ENCODE measurements around the gene DNAJC9.
A peak's percentile ranks its signal among the peaks of the same experiment; 100 is the strongest.
"Not testable (repeated sequence)": the region's sequence is repeated elsewhere in the genome, so short reads cannot be mapped to it uniquely, and the experiment has no call there.

DNAJC9 gene, protein sequence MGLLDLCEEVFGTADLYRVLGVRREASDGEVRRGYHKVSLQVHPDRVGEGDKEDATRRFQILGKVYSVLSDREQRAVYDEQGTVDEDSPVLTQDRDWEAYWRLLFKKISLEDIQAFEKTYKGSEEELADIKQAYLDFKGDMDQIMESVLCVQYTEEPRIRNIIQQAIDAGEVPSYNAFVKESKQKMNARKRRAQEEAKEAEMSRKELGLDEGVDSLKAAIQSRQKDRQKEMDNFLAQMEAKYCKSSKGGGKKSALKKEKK

DNA sequence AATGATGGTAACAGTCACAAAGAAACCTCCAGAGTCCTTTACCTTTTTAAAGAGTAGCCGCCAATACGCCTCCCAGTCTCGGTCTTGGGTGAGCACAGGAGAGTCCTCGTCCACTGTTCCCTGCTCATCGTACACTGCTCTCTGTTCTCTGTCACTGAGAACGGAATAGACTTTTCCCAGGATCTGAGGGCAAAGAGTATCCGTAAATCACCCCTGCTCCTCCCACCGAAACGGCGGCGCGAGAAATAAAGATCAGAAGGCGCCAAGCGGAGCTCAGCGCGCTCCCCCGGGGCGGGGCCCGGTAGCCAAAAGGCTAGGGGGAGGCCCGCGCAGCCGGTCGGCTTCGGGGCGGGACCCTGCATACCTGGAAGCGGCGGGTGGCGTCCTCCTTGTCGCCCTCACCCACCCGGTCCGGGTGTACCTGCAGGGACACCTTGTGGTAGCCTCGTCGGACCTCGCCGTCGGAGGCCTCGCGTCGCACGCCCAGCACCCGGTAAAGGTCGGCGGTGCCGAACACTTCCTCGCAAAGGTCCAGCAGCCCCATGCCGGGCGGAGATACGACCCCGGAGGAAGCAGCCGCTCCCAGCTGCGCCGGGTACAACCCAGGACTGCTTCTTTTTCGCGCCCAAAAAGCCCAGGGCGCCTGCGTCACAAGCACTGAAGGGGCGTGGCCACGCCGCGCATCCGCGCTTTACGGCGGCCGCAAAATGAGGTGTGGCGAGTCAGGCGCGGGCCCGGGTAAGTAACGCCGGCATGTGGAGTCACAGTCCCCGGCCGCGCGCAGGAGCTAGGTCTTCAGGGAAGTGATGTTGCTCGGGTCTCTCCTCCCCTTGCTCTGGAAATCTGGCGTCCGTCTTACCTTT, at the start of gene DNAJC9:
TSS of gene DNAJC9 (minus strand) at position 610 of the 863 bp plus-strand sequence. CDS start at position 544, 66 bp downstream.
- peak; percentile 96 for DNase-seq (ENCODE audit: low spot score)

DNA sequence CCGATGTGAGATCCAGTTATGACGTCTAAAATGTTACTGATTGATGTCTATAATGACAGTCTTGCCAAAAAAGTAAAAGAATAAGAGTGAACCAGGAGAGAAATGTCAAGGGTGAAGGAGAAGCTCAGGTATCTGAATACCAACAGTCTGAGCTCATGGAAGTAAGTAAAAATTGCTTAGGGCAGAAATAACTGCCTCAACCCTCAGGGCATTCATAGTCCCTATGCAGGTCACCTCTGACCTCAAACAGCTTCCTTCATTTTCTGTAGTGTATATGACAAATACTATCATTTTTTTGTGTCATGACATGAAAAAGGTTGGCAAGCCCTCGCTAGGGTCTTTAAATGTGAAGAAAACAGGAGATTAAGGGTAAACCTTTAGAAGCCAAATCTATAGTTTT, 46.4 kb upstream of the DNAJC9 start:
- DNase-seq (ENCODE audit: low spot score): no peak

DNA sequence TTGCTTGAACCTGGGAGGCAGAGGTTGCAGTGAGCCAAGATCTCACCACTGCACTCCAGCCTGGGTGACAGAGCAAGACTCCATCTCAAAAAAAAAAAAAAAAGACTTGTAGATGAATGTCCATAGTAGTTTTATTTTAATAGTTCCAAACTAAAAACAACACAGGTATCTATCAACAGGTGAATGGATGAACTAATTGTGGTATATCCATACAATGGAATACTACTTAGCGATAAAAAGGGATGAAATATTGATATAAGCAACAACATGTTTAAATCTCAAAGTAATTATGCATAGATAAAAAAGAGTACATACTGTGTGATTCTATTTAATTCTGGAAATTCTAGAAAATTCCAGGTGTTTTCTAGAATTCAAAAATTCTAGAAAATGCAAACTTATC, 42.9 kb upstream of the DNAJC9 start:
- DNase-seq (ENCODE audit: low spot score): no peak

DNA sequence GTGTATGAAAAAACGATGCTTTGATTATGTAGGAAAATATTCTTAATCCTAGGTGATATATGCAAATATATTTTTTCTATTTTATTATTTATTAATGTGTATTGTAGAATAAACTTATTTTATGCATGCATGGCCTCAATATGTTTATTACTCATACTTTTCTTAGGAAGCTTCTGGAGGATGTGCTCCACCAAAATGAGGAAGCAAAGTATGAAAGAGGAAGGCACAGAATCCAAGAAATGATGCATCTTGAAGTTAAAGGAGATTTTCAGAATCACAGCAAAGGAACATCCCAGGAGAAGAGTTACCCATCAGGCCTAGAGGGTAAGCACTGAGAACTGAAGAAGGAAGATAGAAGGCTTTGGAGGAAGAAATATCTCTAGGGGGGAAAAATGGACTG, 40.4 kb upstream of the DNAJC9 start:
- no peak for DNase-seq (ENCODE audit: low spot score)

DNA sequence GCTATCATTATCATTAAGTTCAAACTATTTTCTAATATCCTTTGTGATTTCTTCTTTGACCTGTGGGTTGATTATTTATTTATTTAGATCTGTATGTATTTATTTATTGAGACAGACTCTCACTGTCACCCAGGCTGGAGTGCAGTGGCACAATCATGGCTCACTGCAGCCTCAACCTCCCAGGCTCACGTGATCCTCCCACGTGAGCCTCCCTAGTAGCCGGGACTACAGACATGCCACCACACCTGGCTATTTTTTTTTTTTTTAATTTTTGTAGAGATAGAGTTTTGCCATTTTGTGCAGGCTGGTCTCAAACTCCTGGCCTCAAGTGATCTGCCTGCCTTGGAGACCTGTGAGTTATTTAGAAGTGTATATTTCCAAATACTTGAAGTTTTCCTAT, 34.0 kb upstream of the DNAJC9 start:
- DNase-seq (ENCODE audit: low spot score): no peak

DNA sequence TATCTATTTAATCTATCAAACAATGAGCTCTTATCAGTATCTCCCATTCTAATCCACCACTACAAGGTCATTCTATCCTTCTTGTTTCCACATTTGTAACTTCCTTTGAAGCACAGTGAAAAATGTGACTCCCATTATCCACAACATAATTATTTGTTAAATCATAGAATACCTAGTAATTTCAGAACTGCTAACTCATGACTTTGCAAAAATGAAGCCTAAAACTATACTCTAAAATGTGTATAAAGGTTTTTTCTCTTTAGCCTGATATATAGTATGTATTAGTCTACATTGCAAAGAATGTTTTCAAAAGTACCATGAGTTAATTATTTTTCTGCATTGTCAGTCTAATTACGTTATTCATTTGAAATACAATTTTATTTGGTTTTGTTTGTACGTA, 17.4 kb upstream of the DNAJC9 start:
- DNase-seq (ENCODE audit: low spot score): no peak

DNA sequence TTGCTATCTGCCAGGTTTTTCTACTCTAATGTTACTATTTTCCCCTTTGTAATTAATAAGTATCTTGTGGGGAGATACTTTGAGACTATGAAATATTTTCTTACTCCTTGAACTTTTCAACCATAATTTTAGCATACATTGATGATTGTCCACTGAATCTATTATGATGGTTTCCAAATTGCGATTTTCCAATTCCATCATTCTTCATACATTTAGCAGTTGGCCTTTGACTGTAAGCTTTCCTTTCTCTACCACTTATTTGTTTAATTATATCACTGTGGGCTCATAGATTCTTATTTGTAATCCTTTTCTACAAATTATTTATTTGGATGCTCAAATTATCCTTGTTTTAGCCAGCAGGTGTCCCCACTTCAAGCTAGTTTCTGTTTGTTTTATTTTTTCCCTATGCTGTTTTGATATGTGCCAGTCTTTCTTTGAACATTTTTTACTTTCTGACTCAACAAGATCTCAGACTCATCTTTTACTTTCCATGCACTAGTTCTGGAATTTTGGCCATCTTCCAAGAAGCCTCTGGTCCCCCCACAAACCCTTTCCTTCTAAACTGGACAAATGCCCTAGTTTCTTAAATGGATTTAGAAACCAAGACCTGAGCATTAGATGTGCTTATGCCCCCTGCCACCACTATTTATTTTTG, 16.8 kb upstream of the DNAJC9 start:
- DNase-seq (ENCODE audit: low spot score): peak; percentile 27

DNA sequence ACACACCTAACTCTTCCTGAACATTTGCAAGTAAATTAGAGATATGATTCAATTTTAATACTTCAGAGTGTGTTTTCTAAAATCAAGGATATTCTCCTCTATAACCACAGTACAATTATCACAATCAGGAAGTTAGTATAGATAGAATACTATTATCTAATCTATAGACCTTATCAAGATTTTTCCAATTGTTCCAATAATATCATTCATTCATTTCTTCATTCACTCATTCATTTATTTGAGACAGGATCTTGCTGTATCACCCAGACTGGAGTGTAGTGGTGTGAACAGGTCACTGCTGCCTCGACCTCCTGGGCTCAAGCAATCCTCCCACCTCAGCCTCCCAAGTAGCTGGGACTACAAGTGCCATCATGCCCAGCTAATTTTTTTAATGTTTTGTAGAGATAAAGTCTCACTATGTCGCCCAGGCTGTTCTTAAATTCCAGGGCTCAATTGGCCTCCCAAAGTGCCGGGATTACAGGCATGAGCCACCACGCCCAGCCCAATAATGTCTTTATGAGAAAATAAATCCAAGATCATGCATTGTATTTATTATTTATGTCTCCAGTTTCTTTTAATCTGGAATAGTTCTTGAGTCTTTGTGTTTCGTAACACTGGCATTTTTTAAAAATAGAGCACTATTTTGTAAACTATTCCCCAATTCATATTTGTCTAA, 16.0 kb upstream of the DNAJC9 start:
- DNase-seq (ENCODE audit: low spot score): no peak

DNA sequence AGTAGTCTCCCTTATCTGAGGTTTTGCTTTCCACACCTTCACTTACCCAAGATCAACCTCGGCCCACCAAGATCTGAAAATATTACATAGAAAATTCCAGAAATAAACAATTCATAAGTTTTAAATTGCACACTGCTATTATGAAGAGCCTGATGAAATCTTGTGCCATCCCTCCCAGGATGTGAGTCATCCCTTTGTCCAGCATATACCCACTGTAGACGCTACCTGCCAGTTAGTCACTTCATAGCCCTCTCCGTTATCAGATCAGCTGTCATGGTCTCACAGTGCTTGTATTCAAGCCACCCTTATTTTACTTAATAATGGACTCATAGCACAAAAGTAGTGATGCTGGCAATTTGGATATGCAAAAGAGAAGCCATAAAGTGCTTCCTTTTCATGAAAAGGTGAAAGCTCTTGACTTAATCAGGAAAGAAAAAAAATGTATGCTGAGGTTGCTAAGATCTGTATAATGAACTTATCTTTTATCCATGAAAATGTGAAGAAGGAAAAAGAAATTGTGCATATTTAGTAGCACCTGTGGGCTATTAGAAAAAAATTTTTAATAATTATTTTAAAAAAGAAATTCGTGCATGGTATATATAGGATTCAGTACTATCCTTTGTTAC, 15.2 kb upstream of the DNAJC9 start:
- no peak for DNase-seq (ENCODE audit: low spot score)

DNA sequence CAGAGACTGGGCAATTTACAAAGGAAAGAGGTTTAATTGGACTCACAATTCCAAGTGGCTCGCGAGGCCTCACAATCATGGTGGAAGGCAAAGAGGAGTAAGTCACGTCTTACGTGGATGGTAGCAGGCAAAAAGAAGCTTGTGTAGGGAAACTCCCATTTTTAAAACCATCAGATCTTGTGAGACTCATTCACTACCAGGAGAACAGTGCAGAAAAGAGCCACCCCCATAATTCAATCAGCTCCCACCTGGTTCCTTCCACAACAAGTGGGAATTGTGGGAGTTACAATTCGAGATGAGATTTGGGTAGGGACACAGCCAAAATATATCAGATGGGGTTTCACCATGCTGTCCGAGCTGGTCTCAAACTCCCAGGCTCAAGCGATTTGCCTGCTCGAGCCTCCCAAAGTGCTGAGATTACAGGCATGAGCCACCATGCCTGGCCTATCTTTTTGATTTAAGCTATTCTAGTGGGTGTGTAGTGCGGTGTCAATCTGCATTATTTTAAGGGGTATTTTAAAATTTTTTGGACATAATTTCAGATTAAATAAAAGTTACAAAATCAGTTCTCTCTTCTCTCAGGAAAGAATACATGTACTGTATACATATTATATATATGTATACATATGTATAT, 14.4 kb upstream of the DNAJC9 start:
- DNase-seq (ENCODE audit: low spot score): no peak

DNA sequence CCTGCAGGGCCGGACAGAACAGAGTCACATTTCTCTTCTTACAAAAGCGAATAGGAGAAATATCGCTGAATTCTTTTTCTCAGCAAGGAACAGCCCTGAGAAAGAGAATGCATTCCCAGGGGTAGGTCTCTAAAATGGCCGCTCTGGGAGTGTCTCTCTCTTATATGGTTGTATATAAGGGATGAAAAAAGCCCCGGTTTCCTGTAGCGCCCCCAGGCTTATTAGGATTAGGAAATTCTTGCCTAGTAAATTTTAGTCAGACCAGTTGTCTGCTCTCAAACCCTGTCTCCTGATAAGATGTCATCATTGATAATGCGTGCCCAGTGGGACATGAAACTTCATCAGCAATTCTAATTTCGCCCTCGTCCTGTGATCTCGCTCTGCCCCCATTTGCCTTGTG, 11.6 kb upstream of the DNAJC9 start:
- DNase-seq (ENCODE audit: low spot score): not testable (repeated sequence)

DNA sequence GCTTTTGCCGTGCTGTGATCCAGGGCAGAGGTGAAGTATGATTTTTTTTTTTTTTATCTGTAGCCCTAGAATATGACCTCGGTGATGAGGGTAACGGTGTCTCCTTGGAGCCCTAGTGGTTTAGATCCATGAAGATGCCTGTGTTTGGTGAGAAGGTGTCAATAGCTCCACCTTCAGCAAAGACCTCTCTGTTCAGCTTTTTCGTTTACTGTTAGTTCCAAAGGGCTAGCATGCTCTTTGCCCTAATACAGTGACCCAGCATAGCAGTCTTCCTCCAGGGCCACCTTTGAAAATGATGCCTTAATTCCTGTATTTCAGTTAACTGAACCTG, 6.1 kb upstream of the DNAJC9 start:
- no peak for DNase-seq (ENCODE audit: low spot score)

DNA sequence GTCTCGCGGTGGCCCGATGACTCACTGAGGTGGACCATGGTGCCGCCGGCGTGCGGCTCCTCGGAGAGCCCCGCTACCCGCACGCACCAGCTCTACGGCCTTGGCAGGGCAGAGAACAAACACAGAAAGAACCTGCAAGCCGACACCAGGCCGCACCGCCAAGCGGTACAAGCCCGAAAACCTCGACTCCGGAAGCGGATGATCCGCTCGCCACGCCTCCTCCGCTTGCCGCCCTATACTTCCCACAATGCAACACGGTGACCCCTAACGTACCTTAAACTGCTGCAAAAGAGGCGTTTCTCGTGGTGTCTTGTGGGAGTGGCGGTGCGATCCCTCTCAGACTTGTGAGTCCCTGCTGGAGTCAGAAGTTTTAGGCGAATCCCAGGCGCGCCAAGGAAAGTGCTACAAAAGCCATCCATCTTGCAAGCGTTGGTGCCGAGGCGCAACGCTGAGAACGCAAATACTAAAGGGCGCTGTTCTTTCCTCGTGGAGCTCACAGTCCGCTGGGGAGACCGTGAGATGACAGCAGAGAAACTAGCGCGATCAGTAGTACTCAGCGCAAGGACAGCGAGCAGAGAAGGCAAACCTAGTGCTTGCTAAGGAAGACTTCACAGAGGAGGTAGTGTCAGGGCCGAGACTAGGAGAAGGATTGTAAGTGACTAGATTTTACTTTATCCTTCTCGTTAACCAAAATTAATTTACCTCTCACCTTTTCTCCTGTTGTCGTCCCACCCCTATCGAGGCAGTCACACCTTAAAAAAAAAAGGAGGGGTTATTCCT, 5.6 kb upstream of the DNAJC9 start, which contains the start of gene MRPS16:
TSS of gene MRPS16 (minus strand) at position 200 of the 780 bp plus-strand sequence. CDS start at position 38, 162 bp downstream.
- DNase-seq (ENCODE audit: low spot score): peak; percentile 92

DNA sequence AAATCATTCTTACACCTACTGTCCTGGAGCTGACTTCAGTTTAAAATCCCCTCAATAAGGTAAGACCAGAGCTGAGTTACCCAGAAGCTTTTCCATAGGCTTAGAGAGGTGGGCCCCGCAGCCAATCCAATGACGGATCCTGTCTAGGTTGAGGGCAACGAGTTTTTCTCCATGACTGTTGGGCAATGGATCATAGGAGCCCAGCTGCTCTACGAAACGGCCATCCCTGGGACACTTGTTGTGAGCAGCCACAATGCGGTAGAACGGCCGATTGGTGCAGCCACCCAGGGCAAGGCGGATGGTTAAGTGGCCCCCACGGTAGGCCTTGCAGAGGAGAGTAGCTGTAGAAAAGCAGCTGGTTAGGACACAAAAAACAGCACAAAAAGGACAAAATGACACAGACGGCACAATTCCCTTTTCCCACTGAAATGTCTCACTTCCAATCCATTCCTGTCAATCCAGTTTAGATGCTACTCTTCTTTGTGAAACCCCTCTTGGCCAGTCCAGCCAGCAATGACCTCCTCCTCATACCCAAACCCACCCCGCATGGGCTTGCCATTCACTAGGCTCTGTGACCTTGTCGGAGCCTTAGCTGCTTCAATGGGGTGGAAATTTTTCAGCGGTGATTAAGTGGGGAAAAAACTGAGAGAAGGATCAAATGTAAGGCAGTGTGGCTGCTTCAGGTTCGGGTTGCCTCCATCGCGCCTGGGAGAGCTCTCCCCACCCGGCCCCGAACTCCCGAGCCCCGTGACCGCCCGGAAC, 4.8 kb upstream of the DNAJC9 start:
- peak; percentile 83 for DNase-seq (ENCODE audit: low spot score)

DNA sequence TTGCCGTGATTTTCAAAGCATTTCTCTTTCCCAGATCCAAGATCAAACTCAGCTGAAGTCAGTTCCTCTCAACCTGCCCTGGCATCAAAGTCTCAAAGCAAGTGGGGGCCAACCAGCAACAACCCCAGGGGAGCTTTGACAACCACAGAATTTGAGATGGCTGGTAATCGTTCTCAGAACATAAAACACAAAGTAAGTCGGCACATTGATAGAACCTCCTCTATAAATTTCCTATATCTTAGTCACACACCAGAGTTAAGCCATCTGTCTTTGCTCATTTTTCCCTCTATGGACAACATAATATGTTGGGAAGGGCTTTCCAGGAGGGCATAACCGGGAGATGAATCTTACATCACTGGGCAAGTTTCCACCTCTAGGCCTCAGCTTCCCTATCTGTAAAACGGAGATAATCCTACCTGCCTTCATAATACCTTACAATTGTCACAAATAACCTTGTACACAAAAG, 1.2 kb upstream of the DNAJC9 start:
- no peak for DNase-seq (ENCODE audit: low spot score)

DNA sequence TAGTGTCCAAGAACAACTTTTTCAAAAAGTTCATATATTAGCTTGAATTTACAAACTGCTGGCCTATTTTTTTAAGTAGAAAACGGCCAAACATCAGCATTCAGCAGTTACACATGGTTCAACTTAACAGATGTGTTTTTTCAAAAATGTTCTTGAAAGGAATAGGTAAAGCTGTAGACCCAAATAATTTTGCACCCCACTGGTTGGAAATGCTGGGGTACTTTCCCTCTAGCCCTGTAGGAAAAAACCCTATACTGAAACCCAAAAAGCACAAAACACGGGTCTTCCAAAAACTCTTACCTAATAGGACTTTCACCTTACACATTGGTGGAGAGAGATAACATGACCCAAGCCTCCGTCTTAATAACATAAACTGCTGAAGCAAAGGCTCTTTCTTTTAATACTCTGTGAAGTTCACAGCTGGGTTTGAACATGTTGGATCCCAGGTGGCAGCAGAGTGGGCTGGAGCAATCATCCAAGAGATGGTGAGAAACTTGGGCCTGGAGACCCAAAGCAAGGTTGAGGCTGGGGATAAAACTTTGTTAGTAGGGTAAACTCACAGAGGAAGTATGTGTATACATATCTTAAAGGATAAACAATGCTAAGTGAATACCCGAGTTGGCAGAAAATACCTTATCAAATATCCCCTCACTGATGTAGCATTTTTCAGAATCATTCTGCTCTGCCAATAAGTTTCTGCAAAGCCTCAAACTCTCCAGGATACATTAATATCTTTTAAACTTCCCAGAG, 629 bp upstream of the DNAJC9 start:
- DNase-seq (ENCODE audit: low spot score): peak; percentile 16

DNA sequence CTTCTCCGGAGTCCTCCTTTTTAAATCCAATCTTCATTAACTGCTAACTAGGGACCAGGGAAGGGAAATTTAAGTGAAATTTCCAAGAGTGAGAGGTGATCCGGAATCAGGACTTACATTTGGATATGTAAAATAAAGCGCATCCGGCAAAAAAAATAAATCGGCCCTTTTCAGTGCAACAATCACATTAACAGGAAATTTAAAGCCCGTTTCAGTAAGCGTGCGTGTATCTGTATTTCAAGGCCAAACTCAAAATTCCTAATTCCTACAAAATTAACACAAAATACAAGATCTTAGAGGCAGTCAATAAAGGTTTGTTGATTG, 771 bp downstream of the DNAJC9 start:
- no peak for DNase-seq (ENCODE audit: low spot score)

DNA sequence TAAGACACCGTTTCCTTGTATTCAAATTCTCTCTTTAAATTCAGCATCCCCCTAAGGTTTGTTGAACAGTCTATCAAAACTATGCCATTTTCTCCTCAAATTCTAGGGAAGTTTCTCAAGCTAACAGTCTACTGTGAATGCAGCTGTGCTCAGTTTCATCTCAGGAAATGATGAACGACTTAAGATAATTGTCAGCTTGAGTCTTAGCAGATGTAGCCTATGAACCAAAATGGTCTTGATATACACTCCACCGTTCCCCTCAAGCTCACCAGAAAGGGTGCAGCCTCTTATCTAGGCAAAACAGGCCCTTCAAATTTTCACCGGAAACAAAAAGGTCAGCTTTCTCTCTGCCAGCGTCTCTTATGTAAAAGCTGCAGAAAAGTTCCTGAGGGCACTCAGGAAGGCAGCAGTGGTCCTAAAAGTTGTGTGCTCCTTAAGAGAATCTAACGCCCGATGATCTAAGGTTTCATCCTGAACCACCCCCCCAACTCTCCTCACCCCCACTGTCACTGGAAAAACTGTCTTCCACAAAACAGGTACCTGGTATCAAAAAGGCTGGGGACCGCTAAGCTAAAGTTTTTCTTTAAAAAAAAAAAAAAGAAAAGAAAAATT, 2.1 kb downstream of the DNAJC9 start:
- no peak for DNase-seq (ENCODE audit: low spot score)

DNA sequence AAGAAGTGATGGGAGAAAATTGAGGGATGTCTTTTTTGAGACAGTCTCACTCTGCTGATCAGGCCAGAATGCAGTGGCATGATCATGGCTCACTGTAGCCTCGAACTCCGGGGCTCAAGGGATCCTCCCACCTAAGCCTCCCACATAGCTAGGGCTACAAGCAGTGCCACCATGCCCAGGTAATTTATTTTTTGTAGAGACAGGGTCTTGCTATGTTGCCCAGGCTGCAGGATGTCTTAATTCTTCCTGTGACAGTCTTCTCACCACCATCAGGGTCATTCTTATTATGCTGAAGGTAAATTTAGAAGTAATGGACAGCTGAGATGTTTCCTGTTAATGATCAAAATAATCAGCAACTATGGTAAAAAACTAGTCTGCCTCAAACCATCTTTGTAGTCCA, 7.1 kb downstream of the DNAJC9 start:
- DNase-seq (ENCODE audit: low spot score): no peak

Measured in AG08396 (cell line).